Astrocyte of the hippocampus (primary cell): ENCODE data around the gene NAB2.
"Not testable (repeated sequence)": the region's sequence is repeated elsewhere in the genome, so short reads cannot be mapped to it uniquely, and the experiment has no call there.

ENCODE experiments used
- DNase-seq: peaks from one replicate; pipeline ENCODE4 v3.0.0; 2011; ENCODE audit warnings: low read depth, low spot score

The NAB2 gene

DNA sequence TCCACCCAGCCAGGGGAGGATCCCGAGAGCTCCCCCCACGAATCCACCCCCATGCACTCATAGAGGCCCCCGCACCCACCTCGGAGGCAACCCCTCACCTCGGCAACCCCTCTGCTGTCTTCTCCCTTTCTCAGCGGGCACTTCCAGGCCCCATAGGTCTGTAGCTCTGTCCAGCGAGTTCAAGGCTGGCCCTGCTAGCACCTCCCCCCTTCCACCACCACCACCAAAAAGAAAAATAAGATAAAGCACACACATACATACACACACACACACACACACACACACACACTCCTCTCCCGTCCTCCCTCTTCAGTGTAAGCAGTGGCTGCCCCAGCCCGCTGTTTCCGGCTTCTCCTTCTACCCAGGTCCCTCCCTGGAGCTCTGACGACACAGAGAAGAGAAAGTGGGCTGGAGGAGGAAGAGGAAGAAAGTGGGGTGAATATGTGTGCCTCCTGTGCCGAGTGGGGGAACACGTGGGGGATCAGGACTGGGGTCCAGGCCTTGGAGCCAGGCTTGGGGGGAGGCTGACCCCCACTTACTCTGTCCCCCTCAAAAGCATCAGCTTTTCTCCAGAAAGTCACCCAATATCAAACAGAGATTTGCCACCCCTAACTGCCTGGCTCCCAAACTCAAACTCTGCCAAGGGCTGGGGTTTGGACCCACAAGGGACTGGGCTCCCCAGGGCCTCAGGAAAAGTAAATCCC, 22.3 kb downstream of the NAB2 start, which contains the start of gene STAT6:
STAT6 (minus strand) TSS at position 332 of the 704 bp plus-strand sequence. CDS start 3,084 bp downstream, outside the sequence.
- DNase-seq: peak; percentile 59

DNA sequence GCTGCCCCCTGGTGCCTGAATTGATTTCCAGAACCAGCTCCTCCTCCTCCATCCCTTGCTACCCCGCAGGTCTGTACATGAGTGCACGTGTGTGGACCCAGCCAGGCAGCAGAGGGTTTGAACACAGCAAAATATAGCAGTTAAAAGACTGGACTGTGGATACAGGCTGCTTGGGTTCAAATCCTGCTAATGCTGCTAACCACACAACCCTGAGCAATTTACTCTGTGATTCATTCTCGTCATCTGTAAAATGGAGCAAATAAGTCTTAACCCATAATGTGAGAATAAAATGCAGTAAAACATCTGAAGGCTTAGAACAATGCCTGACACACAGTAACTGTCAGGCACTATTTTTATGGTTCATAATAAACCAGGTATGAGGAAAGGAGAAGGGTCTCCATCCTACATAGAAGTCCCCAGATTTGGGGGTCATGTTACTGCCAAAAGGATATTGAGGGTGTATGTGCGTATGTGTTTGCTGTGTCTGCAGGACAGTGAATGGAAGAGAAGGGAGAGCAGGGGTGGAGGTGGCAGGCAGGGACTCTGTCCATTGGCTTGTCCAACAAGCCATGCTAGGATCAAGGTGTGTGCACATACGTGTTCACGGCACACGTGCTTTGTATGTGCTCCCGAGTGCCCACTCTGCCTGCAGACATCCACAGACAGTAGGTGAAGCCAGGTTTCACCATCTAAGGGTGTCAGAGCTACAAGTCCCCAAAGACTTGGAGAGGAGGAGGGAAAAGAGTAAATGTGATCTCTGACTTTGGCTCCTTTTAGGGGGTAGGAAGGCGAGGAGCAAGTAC, 23.8 kb downstream of the NAB2 start:
- DNase-seq: no peak

DNA sequence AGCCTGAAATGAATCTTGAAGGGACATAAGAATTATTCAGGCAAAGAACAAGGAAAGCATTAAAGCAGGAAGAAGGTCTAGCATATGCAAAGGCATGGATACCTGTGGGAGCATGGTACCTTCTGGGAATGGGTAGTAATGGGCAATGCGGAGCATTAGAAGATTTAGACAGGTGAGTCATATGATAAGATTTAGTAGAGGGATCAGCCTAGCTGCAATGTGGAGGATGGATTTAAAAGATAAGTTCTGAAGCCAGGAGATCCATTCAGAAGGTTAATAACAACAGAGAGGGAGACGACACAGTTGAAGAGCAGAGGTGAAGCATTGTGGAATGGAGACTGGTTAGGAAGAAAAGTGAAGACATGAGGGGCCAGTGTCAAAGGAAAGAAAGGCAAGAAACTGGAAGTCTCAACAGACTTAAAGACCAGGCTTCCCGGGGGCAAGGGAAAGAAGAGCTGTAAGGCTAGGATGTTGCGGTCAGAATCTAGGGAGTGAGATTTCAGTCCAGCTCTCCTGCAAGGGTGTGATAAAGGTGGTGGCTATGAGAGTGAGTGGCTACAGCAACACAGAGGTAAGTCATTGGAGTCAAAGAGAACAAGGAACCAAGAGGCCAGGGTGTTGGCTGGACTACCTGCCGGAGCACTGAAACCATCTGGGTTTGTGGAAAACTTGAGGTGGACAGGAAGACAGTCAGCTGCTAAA, 27.8 kb downstream of the NAB2 start:
- DNase-seq: no peak

DNA sequence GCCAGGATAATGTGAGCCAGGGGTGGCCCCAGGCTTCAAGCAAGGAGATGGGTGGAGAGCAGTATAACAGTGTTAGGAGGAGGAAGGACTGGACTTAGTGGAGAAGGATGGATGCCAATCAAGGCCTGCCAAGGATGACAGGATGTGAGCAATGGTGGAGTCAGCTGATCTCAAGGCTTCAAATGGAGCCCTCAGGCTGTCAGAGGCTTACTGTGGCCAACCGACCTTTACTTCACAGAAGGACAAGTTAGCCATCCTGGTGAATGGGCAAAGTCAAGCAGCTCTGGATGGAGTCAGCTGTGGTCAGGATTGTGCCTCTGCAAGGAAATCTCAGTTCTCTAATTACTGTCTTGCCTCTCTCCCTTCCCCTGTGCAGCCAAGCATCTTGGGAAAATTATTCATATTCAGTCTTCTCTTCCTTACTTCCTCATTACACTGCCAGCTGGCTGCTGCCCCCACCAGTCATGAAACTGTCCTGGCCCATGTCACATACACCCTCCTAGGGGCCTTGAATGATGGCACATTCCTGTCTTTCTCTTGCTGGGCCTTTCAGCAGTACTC, 29.9 kb downstream of the NAB2 start:
- no peak for DNase-seq

DNA sequence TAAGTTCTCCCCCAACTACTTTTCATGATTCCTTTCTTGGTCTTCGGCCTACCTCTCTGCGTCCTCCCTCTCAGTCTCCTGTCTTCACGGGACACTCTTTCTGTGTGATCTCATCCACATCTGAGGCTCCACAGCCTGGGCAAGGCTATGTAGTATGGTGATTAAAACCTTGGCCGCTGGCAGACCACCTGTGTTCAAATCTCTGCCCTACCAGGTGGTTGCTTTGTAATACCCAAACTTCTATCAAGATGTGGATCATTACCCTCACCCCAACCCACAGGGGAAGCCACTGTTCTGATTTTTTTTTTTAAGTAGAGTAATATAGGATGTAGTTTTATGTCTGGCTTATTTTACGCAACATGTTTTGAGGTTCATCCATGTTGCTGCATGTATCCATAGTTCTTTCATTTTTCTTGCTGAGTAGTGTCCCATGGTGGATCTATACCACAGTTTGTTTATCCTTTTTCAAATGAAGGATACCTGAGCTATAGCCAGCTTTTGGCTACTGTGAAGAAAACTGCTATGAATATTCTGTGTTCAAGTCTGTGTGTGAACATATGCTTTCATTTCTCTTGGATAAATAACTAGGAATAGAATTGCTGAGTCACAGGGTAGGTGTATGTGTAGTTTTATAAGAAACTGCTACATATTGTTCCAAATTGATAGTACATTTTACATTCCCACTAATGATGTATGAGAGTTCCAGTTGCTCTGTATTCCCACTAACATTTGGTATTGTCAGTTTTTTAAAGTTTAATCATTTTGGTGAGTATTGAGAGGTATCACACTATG, 30.6 kb downstream of the NAB2 start:
- DNase-seq: no peak

GRCh38 chr12:57120718-57121117, 31.8 kb downstream of the NAB2 start:
- not testable (repeated sequence) for DNase-seq

GRCh38 chr12:57123813-57124212, 34.9 kb downstream of the NAB2 start:
- DNase-seq: no peak

- peak; percentile 87 for DNase-seq
Measured at GRCh38 chr12:57124261-57124877, 35.5 kb downstream of the NAB2 start.

DNA sequence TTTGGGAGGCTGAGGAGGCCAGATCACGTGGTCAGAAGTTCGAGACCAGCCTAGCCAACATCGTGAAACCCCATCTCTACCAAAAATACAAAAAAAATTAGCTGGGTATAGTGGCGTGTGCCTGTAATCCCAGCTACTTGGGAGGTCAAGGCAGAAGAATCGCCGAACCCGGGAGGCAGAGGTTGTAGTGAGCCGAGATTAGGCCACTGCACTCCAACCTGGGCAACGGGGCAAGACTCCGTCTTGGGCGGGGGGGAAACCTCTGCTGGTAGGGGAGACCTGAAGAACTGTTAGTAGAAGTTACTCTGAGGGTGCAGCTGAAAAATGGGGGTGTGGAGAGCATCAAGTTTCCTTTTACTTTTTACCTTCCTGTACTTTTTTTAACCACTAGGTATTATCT, 37.1 kb downstream of the NAB2 start:
- no peak for DNase-seq

DNA sequence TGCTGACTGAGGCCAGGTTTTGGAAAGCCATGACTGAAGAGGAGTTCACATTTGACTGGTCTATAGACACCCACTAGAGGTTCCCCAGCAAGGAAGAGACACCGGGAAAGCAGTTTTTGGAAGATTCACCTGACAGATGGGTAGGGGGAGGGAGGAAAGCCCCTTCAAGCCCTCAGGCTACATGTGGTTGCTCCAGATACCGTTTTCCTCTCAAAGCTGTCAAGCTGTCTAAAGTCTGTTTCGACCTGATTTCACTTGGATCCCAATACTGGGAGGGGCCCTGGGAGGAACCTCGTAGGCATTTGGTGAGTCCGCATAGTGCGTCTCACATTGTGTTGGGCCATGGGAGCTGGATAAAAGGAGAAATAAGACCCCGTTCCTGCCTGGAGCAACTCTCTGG, 37.6 kb downstream of the NAB2 start:
- no peak for DNase-seq

DNA sequence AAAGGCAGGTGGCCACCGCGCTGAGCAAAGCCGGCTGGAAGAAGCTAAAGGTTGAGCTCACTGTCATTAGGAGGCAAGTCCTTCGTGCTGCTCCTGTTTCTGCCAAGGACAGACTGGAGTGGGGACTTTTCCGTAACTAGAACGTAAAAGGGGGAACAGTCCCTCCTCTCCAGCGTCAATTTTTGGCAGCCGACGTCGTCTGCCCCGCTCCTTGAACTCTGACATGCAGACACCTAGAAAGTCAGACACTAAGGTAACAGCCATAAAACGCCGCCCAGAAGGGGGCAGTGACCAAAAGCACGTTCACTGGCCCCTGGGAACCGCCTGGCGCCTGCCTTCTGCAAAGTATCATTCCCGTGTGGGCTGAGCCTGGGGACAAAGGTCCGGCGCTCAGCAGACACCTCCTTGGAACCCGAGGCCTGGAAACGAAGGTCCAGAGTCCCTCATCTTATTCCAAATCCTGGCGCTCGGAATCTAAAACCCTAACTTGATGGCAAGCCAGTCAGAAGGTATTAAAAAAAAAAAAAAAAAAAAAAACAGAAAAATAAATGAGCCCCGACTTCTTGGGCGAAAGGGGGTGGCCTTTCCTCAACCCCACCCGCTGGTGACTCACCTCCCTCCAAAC, 38.3 kb downstream of the NAB2 start:
- DNase-seq: peak; percentile 59

- peak; percentile 93 for DNase-seq
Measured at GRCh38 chr12:57127726-57128518, 39.0 kb downstream of the NAB2 start, which contains the start of gene LRP1. TSS of gene LRP1 (plus strand) at chr12:57128483. CDS start at chr12:57128965, 482 bp downstream.

- no peak for DNase-seq
Measured at GRCh38 chr12:57128519-57129247, 39.8 kb downstream of the NAB2 start.

DNA sequence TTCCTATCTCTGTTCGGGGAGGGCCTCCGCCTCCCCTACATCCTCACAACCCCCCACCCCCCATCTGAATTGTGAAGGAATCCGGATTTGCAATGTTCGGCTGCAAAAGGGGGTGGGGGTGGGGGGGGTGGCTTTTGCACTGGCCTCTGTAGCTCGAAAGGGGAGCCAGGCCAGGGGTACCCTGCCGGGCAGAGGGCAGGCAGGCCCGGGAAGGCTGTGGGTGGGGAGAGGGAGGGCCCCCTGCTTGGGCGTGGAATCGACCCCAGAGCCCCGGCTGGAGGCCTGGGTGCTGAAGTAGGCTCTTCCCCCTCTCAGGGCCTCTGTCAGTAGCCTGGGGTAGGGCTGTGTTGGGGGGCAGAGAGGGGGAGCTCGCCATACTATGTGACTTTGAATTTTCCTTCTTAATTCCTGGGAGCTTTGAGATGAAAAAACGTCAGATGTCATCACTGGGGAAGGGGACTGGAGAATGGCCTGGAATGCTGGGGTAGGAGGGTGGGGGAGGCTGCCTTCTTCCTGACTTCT, 40.5 kb downstream of the NAB2 start:
- no peak for DNase-seq

DNA sequence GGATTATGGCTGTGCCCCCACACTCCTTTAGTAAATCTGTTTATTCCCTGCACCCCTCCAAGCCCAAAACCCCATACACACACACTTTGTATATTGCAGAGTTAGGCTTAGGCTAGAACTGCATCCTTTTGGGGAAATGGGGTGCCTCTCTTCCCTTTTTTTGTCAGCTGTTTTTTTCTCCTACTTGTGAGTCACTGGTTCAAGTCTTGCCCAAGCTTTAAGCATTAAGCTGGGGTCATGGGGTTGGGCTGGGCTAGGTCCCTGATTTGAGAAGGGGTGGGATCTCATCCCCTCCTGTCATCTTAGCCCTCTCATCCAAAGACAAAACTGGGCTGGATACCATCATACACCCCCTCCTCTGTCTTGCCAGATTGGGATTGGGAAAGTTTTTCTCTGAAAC, 41.0 kb downstream of the NAB2 start:
- DNase-seq: no peak

DNA sequence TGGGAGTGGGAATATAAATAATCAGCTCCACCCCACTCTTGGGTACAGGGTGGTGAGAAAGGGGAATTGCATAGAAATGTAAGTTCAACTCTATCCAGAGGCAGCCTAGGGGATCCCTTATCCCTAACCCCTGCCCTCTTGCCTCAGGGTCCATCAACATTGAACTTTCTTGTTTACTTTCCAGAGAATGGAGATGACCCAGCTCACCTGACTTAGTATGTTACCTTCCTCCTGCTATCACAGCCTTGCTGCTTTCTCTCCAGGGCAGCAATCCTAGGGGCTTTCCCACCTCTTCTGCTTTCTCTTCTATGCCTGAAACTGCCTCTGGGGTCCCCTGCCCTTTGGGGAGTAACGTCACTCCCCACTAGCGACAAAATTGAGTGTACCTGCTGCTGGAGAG, 42.0 kb downstream of the NAB2 start:
- no peak for DNase-seq

GRCh38 chr12:57131896-57132744, 43.2 kb downstream of the NAB2 start:
- DNase-seq: no peak
